HG02938 (cell line): Measurements from ENCODE around the gene ZFHX3.

Experiments
- ATAC-seq: cut with Tn5 transposase; IDR thresholded peaks from one replicate; pipeline ENCODE4 v1.9.1; 2021; ENCODE audit warnings: mild to moderate bottlenecking, moderate library complexity; ENCODE audit not compliant: unreplicated experiment

The ZFHX3 gene

DNA sequence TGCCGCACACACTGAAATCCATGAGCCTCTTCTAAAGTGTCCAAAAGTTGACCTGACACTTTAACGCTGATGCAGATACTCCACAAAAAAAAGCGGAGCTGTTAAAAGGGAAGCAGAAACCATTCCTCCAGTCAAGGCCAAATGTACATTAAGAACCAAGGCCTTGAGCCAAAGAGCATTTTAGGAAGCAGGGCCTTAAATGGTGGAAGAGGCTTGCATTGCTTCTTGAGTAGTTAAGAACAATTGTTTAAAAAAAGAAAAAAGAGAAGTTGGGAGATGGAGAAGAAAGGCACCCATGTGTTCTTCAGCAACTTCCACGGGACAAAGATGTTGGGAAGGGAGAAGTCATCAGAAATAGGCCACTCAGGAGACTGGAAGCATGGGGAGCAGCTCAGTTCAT lies 6.3 kb downstream of the ZFHX3 start:
- ATAC-seq = no peak

GRCh38 chr16:73040735-73041402 lies 7.1 kb downstream of the ZFHX3 start:
- no peak for ATAC-seq

DNA sequence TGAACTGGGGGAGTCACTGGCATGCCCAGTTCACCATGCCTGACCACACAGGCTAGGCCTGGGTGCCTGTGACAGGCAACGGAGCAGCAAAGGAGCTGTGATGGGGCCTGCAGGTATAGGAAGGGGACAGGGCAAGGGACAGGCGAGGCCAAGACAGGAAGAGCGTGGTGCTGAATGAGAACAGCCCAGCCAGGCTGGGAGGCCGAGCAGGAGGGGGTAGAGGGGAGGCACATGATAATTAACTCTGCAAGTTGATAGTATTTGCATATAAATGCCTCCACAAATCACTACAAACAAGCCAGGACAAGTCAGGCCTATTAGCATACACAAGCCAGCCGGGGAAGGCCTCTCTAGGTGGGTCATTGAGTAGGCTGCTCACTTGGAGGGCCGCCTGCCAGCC lies 7.8 kb downstream of the ZFHX3 start:
- no peak for ATAC-seq

DNA sequence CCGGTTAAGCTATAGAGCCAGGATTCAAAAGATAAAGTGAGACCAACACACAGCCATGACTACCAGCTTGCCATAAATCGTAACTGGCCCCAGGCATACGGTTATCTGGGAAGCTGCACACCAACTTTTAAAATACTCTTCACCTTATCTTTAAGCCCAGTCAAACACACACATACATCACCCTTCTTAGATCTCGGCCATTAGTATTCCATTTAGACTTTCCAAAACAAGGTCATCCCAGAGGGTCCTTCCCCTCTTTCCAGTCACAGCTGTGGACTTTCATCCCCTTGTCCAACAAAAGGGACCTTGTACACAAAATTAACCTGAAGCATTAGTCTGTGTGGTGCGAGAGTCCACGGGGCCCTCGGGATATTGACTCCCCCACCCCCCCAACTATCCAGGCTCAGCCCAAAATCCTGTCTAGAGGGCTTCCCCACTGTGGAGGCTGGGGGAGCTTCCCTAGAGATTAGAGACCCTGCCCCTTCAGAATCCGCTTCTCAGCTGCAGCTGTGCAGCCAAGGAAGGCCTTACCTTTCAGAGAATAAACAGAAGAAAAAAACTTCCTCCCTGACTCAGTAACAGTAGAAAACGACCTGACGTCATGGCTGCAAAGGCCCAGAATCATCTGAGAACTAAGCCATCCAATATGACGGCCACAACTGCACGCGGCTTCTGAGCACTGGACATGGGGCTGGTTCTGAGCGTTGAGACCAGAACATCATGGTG lies 9.9 kb downstream of the ZFHX3 start:
- no peak for ATAC-seq

GRCh38 chr16:73037331-73037745 lies 10.6 kb downstream of the ZFHX3 start:
- no peak for ATAC-seq

DNA sequence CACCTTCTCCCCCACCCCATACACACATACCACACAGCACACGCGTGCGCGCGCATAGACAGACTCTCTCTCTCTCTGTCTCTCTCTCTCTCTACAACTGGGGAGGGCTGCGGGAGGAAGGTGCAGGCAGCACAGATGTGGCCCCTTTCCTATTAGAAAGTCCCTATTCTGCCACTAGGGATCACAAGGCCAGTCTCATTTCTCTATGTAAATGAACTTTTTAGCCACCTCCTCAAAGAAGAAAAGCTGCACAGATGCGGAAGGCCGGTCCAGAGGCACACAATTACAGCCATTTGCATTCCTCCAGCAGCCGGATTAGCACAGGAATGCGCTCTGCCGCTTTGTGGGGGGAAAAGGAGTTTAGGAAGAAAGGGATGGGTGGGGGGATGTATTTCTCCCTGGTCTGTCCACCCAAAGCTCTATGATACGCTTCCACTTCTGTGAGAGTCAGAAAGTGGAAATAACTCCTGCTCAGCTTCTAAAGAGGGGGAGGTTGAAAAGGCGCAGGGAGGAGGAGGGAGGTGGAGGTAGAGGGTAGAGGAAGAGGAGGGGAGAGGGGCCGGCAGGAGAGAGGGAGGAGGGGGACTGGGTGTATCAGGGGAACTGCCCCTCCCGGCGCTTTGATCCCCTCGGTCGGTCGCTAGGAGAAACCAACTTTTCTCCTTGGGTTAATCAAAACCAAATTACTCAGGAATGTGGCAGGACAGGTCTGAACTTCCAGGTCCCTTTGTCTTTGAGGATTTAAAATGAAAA lies 11.7 kb downstream of the ZFHX3 start:
- peak; percentile 77 for ATAC-seq

DNA sequence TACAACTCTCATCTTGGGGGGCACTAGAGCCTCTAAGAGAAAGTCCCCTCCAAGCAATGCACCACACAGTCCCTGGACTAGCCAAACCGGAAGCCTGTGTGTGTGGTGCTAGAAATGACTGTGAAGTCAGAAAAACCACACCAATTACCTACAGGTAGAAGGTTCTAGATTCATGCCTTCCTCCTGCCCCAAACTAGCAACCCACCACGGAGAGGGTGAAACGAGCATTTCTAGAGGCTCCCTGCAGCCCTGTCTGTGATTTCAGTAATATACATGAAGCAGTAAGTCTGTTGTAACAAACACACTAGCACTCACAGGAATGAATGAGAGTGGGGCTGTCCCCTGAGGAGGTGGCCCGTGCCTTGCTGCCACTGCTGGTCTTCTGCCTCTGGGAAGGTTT lies 13.6 kb downstream of the ZFHX3 start:
- ATAC-seq = peak; percentile 49

DNA sequence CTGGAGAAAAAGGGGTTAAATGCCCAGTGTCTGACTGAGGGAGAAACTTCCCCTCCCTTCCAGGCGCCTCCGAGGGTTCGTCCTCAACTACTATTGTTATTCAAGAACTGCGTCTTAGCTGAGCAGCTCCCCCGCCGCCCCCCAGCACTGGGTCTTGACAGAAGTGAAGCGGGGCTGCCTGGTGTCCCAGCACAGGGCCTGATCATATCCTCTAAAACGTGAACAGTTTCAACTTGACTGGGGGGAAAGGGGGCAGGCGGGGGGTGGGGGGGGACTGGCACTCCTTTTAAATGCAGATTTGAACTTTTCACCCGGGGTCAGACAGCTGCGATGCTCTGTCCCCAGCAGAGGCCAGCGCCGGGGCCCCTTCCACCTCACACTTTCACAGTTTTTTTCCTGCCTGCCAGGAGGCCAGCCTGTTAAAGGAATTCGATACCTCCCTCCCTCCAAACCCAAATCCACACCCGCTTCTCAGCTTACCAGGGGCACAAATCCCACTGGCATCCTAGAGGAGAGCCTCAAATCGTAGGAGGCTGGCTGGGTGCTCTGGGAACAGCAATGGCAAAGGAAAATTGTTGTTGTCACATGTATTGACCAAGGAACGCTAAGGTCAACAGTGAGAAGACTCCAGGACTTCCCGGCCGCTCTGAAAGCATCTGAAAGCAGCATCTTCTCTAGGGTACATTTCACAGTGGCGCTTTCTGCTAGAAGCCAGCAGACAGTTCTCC lies 14.5 kb downstream of the ZFHX3 start:
- no peak for ATAC-seq

GRCh38 chr16:73032541-73033270 lies 15.2 kb downstream of the ZFHX3 start:
- no peak for ATAC-seq

GRCh38 chr16:73031984-73032383 lies 15.9 kb downstream of the ZFHX3 start:
- no peak for ATAC-seq

- ATAC-seq = no peak
These were observed 16.6 kb downstream of the ZFHX3 start for GRCh38 chr16:73031155-73031866.

DNA sequence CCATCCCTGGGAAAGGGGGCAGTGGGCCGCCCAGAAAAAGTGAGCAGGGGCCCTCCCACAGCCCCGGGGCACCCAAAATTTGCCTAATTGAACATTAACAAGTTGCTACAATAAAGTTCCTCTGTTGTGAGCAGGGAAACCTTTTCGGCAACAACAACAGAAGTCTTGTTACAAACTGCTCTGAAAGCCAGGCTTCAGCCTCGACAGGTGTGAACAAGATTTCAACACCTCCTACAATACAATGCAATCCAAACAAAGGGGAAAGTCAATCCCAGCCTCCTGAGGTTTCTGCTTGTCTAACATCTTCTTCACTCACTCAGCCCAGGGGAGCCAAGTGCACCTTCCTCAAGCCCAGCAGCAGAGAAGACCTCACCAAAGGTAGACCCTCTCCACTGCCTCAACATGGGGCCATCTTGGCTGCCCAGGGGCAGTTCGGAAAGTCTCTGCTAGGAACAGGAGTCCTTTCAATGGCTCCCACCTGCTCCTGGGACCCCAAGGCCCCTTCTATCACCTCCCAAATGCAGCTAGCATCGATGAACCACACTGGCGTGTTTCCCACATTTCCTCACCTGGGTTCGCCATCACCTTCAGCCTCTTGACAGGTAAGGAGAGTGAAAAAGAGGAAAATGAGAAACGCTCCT lies 19.1 kb downstream of the ZFHX3 start:
- no peak for ATAC-seq

- ATAC-seq = no peak
These were observed 19.7 kb downstream of the ZFHX3 start for GRCh38 chr16:73028263-73028662.

DNA sequence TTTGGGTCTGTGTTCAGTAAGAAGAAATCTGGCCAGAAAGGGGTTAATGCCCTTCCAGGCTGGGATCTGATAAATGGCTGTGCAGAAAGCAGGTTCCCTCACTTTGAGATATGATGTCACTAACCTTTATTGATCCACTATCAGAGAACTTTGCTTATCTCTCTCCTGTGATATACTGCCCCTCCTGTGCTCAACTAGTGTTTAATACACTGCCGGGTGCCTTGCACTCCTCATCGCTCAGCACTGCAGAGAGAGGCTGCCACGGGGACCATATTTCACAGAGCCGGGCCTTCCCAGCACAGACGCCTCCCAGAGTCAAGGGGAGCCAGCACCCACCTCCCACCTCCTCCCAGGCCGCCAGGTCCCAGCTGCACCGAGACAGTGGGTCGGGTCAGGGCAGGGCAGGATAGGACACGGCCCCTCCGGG lies 20.2 kb downstream of the ZFHX3 start:
- no peak for ATAC-seq

- no peak for ATAC-seq
These were observed 20.9 kb downstream of the ZFHX3 start for GRCh38 chr16:73026754-73027684.

DNA sequence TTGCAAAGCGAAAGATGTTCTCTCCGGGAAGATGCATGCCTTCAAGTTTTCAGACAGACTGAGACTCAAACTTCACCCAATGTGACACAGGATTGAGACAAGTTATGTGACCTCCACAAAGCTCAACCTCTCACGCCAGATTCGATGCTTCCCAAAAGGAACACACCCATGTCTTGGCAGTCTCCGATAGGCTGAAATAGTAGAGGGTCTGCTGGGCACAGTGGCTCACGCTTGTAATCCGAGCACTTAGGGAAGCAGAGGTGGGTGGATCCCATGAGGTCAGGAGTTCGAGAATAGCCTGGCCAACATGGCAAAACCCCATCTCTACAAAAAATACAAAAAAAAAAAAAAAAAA lies 22.1 kb downstream of the ZFHX3 start:
- no peak for ATAC-seq

GRCh38 chr16:73025151-73025855 lies 22.6 kb downstream of the ZFHX3 start:
- no peak for ATAC-seq

DNA sequence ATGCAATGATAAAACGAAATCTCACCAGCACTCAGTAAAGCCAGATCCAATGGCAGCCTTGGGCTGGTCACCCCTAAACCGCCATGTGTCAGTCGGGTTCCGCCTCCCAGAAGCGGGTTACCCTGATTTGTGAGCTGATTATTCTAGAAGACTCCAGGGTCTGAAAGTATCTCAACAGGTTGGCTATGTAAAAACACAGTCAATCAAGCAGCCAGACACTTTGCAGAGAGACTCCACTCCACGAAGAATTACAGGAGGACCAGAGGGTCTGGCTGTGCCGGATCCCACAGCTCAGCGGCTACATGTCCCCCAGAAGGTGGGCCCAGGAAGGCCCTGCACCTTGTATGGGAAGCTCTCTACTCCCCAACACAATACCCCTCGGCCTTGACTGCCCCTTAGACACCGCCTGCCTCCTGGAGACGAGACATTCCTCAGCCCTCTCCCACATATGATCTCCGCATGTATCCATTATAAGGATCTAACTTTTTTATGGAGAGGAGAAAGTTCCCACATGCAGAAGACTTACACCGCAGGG lies 23.3 kb downstream of the ZFHX3 start:
- ATAC-seq = no peak
